ENCODE measurements around the gene CANT1.

Gene CANT1

DNA sequence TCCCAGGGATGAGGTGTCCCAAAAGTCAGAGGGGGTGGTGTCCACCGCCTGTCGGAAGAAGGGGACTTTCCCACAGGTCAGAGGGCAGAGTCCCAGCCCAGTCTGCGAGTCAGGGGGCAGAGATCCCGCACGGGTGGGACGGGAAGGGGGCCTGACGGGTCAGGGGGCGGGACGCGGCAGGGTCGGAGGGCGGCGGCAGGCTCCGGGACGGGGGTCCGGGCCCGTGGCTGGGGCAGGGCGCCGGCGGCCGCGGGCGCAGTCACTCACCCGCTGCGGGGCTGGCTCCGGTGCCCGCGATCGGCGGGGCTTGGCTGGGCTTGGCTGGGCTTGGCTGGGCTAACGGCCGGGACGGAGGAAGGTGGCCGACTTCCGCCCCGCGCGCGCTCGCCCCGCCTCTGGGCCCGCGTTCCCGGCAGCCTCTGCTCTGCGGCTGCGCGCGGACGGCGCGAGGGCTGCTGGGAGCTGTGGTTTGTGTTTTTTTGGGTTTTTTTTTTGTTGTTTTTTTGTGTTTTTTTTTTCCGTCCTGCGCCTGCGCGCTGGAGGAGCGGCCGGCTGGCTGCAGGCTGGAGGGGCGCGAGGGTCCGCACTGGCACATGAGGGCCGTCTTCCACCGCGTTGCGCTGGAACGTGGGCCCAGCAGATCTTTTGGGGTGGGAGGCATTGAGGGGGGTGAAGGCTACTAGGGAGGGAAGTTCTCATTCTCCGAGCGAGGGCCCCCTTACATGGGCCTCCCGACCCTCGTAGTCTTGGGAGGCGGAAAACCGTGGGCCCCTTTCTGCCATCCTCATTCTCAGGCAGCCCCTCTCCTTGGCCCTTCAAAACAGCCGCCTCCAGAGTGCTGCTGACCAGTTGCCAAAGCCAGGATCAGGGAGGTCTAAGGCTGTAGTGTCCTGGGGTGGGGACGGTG, at the start of gene CANT1:
TSS of gene CANT1 (minus strand) at position 368 of the 907 bp plus-strand sequence. CDS start 12,142 bp downstream, outside the sequence.
- H3K4me2 ChIP-seq = peak within 1 kb of the TSS; percentile 97
- H3K27ac ChIP-seq = peak within 1 kb of the TSS; percentile 94
- H3K9ac ChIP-seq = peak within 1 kb of the TSS; percentile 94
- TF ChIP-seq Cebpa-rat (IDR thresholded peaks at IDR 0.05) = no peak
- peak within 1 kb of the TSS; percentile 93 for H3K4me3 ChIP-seq
- peaks cover 22% of the 10 kb centered on the region for H3K9me3 ChIP-seq
- H3K36me3 ChIP-seq = peaks cover 19% of the 10 kb centered on the region; the same call in 1 of the 2 replicates
- H4K20me1 ChIP-seq = peaks cover 43% of the 10 kb centered on the region
- peaks cover 51% of the 10 kb centered on the region for H3K4me1 ChIP-seq
- H3K27me3 ChIP-seq = no peaks in the 10 kb centered on the region

DNA sequence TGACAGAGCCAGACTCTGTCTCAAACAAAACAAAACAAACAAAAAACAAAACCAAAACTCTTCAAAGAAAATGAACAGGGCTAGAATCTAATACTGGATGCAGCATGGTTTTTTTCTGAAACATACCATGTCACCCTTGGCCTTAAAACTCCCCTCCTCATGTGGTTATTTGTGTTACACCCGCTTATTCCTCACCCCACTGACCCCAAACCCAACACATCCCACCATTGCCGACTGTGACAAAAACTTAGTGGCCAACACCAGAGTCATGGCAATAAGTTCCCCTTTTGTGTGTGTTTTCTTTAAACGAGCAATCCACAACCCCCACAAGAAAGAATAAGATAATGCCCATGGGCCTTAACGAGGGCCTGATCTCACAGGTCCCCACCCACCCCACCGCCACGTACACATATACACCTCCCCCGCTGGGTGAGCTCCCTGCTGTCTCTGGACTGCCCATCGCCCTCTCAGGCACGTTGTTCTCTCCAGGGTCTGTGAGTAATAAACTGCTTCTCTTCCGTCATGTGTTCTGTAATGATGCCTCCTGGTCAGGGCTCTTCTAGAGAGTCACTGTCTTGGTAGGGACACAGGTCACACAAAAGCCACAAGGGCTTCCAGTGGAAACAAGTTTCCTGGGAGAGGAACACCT, 48.3 kb upstream of the CANT1 start:
- Histone ChIP-seq H3K4me3 (no peak overlapping the region), H3K4me1 (peaks cover 15% of the 10 kb centered on the region; the same call in 1 of the 2 replicates), H3K27me3 (no peaks in the 10 kb centered on the region), H4K20me1 (no peaks in the 10 kb centered on the region), H3K9me3 (peaks cover 18% of the 10 kb centered on the region), H3K4me2 (no peak overlapping the region), H3K27ac (no peak overlapping the region), H3K36me3 (no peaks in the 10 kb centered on the region), H3K9ac (no peak overlapping the region)
- TF ChIP-seq Cebpa-rat (IDR thresholded peaks at IDR 0.05) = no peak

DNA sequence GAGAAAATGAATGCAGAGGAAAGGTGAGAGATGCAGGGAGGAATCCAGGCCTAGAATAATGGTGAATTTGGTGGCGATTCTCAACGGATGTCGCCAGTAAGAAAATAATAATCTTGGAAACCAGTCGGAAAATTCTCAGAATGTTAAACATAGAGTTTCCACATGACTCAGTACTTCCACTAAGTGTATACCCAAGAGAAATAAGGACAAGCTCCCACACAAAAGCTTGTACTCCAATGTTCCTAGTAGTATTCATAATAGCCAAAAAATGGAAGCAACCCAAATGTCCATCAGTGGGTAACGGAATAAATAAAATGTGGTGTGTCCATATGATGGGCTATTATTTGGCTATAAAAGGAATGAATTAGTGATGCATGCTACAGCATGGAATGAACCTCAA, 45.6 kb upstream of the CANT1 start:
- no peak for TF ChIP-seq Cebpa-rat (IDR thresholded peaks at IDR 0.05)
- Histone ChIP-seq H3K4me2 (no peak overlapping the region), H3K9ac (no peak overlapping the region), H3K36me3 (no peaks in the 10 kb centered on the region), H3K27me3 (no peaks in the 10 kb centered on the region), H3K9me3 (peaks cover 18% of the 10 kb centered on the region), H3K4me1 (peaks cover 15% of the 10 kb centered on the region; the same call in 1 of the 2 replicates), H4K20me1 (no peaks in the 10 kb centered on the region), H3K4me3 (no peak overlapping the region), H3K27ac (no peak overlapping the region)

DNA sequence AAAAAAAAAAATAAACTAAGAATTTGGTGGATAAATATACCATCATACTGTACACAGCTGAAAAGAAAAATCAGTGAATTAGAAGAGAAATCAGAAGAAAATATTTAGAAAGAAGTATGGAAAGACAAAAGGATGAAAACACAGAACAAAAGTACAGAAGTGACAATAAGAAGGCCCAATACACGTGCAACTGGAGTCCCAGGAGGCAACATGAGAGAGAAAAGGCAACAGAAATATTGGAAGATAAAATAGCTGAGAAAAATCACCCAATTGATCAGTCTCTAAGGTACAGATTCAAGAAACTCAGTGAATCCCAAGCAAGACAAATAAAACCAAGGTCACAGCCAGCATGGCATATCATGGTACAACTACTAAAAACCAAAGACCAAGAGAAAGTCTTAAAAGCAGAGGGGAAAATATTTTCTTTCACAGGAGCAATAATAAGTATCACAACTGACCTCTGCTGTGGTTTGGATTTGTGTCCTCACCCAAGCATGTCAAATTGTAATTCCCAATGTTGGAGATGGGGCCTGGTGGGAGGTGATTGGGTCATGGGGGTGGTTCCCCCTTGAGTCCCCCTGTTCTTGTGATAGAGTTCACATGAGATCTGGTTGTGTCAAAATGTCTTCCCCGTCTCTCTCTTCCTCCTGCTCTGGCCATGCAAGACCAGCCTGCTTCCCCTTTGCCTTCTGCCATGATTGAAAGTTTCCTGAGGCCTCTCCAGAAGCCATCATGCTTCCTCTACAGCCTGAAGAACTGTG, 44.8 kb upstream of the CANT1 start:
- H3K9ac ChIP-seq = no peak overlapping the region
- no peak for TF ChIP-seq Cebpa-rat (IDR thresholded peaks at IDR 0.05)
- H3K4me2 ChIP-seq = no peak overlapping the region
- no peaks in the 10 kb centered on the region for H3K36me3 ChIP-seq
- no peak overlapping the region for H3K4me3 ChIP-seq
- no peak overlapping the region for H3K27ac ChIP-seq
- H3K4me1 ChIP-seq = peaks cover 21% of the 10 kb centered on the region
- H3K9me3 ChIP-seq = peaks cover 18% of the 10 kb centered on the region
- H4K20me1 ChIP-seq = no peaks in the 10 kb centered on the region
- no peaks in the 10 kb centered on the region for H3K27me3 ChIP-seq

DNA sequence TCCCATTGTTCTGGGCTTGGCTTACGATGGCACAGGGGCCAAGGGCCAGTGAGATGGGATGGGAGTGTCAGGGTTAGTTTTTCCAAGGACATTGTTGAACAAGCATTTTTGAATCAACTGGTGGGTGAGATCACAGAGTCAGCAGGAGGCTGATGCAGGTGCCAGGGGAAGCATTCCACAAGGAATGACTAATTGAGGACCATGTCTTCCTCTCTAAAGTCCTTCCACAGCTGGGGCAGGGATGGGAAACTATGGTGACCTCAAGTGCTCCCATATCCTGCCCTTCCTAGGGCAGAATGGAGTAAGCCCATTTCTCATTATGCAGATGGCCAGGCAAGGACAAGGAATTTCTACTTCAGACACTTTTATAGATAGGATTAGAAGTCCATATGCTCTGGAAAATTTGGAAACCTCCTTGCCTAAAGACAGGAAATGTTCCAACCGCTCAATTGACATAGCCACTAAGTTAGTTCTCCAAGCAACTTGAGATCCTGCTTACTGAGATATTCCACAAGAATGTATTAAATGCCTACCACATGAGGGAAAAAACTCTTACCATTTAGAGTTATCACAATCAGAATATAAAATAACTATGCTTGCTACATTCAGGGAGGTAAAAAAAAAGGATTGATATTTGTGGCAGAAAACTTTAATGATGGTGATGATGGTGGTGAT, 43.8 kb upstream of the CANT1 start:
- H3K36me3 ChIP-seq = no peaks in the 10 kb centered on the region
- H3K27ac ChIP-seq = no peak overlapping the region
- H3K9me3 ChIP-seq = peaks cover 18% of the 10 kb centered on the region
- H3K9ac ChIP-seq = no peak overlapping the region
- H3K4me3 ChIP-seq = no peak overlapping the region
- no peak overlapping the region for H3K4me2 ChIP-seq
- H3K27me3 ChIP-seq = no peaks in the 10 kb centered on the region
- no peaks in the 10 kb centered on the region for H4K20me1 ChIP-seq
- H3K4me1 ChIP-seq = peaks cover 28% of the 10 kb centered on the region
- TF ChIP-seq Cebpa-rat (IDR thresholded peaks at IDR 0.05) = no peak

DNA sequence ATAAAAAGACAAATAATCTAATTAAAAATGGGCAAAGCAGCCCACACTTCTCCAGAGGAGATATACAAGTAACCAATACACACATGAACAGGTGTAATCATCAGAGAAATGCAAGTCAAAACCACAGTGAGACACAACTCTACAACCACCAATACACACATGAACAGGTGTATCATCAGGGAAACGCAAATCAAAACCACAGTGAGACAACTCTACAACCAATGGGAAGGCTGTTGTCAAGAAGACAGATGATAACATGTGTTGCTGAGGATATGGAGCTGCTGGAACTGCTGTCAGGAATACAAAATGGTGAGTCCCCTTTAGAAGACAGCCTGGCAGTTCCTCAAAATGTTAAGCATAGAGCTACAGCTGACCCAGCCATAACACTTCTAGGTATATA, 42.6 kb upstream of the CANT1 start:
- Histone ChIP-seq H4K20me1 (no peaks in the 10 kb centered on the region), H3K4me3 (no peak overlapping the region), H3K27ac (no peak overlapping the region), H3K9ac (no peak overlapping the region), H3K9me3 (peaks cover 18% of the 10 kb centered on the region), H3K36me3 (no peaks in the 10 kb centered on the region), H3K4me1 (peaks cover 30% of the 10 kb centered on the region), H3K4me2 (no peak overlapping the region), H3K27me3 (no peaks in the 10 kb centered on the region)
- TF ChIP-seq Cebpa-rat (IDR thresholded peaks at IDR 0.05) = no peak

DNA sequence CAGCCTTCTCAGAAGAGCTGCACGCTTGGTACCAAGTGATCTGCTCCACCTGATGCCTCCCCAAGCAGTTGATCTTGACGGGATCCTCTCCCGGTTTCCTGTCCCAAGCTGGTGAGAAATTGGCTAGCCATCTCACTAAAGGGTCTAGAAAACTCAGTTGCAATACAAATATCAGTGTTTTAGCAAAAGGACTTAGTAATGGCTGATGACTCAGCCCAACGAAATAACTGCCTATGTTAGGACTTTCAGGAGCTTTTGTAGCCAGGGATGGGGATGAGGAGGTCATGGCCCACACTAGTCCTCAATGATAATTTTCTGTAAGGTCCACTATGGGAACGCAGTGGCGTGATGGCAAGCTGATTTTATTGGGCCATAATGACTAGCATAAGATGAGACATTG, 41.7 kb upstream of the CANT1 start:
- no peak for TF ChIP-seq Cebpa-rat (IDR thresholded peaks at IDR 0.05)
- H3K4me1 ChIP-seq = peaks cover 38% of the 10 kb centered on the region
- no peak overlapping the region for H3K9ac ChIP-seq
- no peak overlapping the region for H3K27ac ChIP-seq
- no peaks in the 10 kb centered on the region for H3K27me3 ChIP-seq
- H3K36me3 ChIP-seq = no peaks in the 10 kb centered on the region
- H3K9me3 ChIP-seq = peaks cover 18% of the 10 kb centered on the region
- no peak overlapping the region for H3K4me2 ChIP-seq
- no peak overlapping the region for H3K4me3 ChIP-seq
- no peaks in the 10 kb centered on the region for H4K20me1 ChIP-seq

DNA sequence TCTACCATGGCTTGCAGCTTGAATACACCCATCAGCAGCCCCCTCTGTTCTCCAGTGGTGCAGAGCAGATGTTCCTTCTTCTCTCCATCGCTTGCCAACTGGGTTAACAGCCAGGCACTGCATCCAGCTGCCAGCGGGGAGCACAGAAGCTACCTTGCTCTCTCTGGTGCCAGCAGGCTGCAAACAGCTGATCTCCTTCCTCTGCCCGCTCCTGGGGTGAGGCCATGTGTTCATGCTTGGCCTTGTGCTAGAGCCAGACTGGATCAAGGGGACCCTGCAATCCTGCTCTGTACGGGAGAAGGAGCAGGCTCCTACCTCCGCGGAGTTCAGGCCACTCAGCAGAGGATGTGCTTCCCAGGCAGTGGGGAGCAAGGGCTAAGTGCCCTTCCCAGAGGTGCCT, 41.0 kb upstream of the CANT1 start:
- H3K27ac ChIP-seq = no peak overlapping the region
- no peak overlapping the region for H3K9ac ChIP-seq
- peaks cover 43% of the 10 kb centered on the region for H3K4me1 ChIP-seq
- H3K9me3 ChIP-seq = peaks cover 18% of the 10 kb centered on the region
- no peak for TF ChIP-seq Cebpa-rat (IDR thresholded peaks at IDR 0.05)
- no peaks in the 10 kb centered on the region for H3K36me3 ChIP-seq
- H3K4me2 ChIP-seq = no peak overlapping the region
- H3K27me3 ChIP-seq = no peaks in the 10 kb centered on the region
- no peaks in the 10 kb centered on the region for H4K20me1 ChIP-seq
- H3K4me3 ChIP-seq = no peak overlapping the region

DNA sequence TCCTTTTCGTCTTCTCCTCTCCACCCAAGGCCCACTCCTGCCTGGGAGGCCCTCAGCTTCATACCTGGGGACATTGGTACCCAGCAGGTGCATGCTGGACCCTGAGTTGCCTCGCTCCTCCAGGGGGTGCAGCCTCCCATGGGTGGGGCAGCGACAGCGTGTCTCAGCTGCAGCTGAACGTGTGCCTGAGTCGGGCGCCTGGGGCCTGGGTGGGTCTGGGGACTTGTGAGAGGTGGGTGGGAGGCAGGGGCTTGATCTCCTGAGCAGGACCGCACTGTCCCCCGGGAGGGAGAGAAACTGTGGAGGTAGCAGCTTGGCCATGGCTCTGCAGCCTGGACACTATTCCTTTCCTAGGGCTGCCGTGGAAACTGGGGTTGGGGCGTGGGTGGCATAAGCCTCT, 40.3 kb upstream of the CANT1 start:
- peaks cover 18% of the 10 kb centered on the region for H3K9me3 ChIP-seq
- no peaks in the 10 kb centered on the region for H3K27me3 ChIP-seq
- H3K4me3 ChIP-seq = no peak overlapping the region
- H3K36me3 ChIP-seq = no peaks in the 10 kb centered on the region
- peak overlapping the region; percentile 88 for H3K4me2 ChIP-seq
- no peak overlapping the region for H3K27ac ChIP-seq
- H3K9ac ChIP-seq = no peak overlapping the region
- no peak for TF ChIP-seq Cebpa-rat (IDR thresholded peaks at IDR 0.05)
- peaks cover 43% of the 10 kb centered on the region for H3K4me1 ChIP-seq
- H4K20me1 ChIP-seq = no peaks in the 10 kb centered on the region

All from BLaER1 (cell line).